Smooth muscle cell (in vitro differentiated cells): Measurements from ENCODE around the gene GRIN3A. TPM values are rescaled to one million over a fixed set of nuclear protein-coding genes. Genes with fewer than 3 reads are reported as not detected.

Experiments used
- DNase-seq: peaks from one replicate; lab custom pipeline; 2025; ENCODE audit not compliant: unreplicated experiment; lab: John Stamatoyannopoulos, UW
- H2AFZ ChIP-seq: fragments of 200-600 bp; sonication (generic); 2 replicates; pipeline ENCODE4 v1.6.0; 2016; ENCODE audit warnings: antibody characterized with exemption, low read depth, mild to moderate bottlenecking
- H3F3A ChIP-seq: fragments of 200-600 bp; sonication (generic); 2 replicates; pipeline ENCODE4 v1.6.0; 2017; ENCODE audit warnings: antibody characterized with exemption, low read depth
- H3K27ac ChIP-seq: fragments of 200-600 bp; sonication (generic); 2 replicates; pipeline ENCODE4 v1.5.1; 2016; ENCODE audit warnings: low read depth, mild to moderate bottlenecking
- H3K27me3 ChIP-seq: fragments of 200-600 bp; sonication (generic); 2 replicates; pipeline ENCODE4 v1.6.1; 2016; ENCODE audit warnings: low read depth, mild to moderate bottlenecking
- H3K36me3 ChIP-seq: fragments of 200-600 bp; sonication (generic); 2 replicates; pipeline ENCODE4 v1.5.1; 2016; ENCODE audit warnings: low read depth
- H3K4me1 ChIP-seq: fragments of 200-600 bp; sonication (generic); 2 replicates; pipeline ENCODE4 v1.5.1; 2016; ENCODE audit warnings: low read depth
- H3K4me2 ChIP-seq: fragments of 200-600 bp; sonication (generic); 2 replicates; pipeline ENCODE4 v1.6.0; 2016; ENCODE audit warnings: mild to moderate bottlenecking
- H3K4me3 ChIP-seq: fragments of 200-600 bp; sonication (generic); 2 replicates; pipeline ENCODE4 v1.5.1; 2016; ENCODE audit warnings: mild to moderate bottlenecking
- H3K79me2 ChIP-seq: fragments of 200-600 bp; sonication (generic); 2 replicates; pipeline ENCODE4 v1.6.0; 2016; ENCODE audit warnings: low read depth, mild to moderate bottlenecking
- H3K9ac ChIP-seq: fragments of 200-600 bp; sonication (generic); 2 replicates; pipeline ENCODE4 v1.6.0; 2016; ENCODE audit warnings: low read depth
- H3K9me3 ChIP-seq: fragments of 200-600 bp; sonication (generic); replicated peaks from 2 replicates; pipeline ENCODE4 v1.5.1; 2016; ENCODE audit warnings: low read depth
- H4K20me1 ChIP-seq: fragments of 200-600 bp; sonication (generic); 2 replicates; pipeline ENCODE4 v1.6.0; 2016; ENCODE audit warnings: low read depth
- WGBS: methylation state at CpG from one replicate; pipeline ENCODE4 v1.1.7; 2016; ENCODE audit warnings: low lambda C conversion rate; 5-methylcytosine and 5-hydroxymethylcytosine counted together
- polyA plus RNA-seq: library from polyadenylated mRNA; unstranded; fragments of >200 nt; fragmentation: Nextera tagmentation; extraction: Ambion mirVana; gene quantifications from 2 replicates; pipeline ENCODE4 v1.2.1, GENCODE V29; 2016
- total RNA-seq: library from RNA; depleted of rRNA; stranded (reverse); fragments of >200 nt; gene quantifications from 2 replicates; pipeline ENCODE4 v1.2.3, GENCODE V29; 2014
- TF ChIP-seq, protein P1 (sequence below): fragments of 200-600 bp; sonication (generic); IDR thresholded peaks from 2 replicates; pipeline ENCODE4 v1.5.1; 2017; ENCODE audit warnings: borderline replicate concordance, mild to moderate bottlenecking, antibody characterized with exemption; ENCODE audit not compliant: insufficient read depth, poor library complexity, severe bottlenecking

GRIN3A gene
- total and polyA plus RNA-seq, 2 experiments from 2014 or later, result 0.07 TPM; not detected in 1

DNA sequence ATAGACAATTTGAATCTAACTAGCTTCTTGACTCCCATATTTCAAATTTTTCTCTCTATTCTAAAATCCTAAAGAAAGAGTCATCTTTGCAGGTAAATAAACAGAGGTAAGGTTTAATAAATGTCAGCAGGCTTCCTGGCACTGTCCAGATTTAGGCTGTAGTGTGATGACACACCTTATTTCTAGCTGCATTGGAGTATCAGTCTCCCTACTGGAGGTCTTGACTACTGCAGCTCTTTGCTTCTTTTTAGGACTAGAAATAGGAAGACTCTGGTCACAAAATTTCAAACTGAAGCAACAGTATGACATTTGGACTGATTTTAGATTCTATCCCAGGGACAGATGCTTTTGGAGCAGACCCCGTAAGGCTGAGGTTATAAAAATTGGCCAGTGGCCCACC is 103.0 kb downstream of the GRIN3A start:
- H3F3A ChIP-seq, result no peaks in the 10 kb centered on the region
- H3K4me1 ChIP-seq, result no peaks in the 10 kb centered on the region
- 92% methylated on average over 1 of the region's 1 CpG for WGBS
- H3K36me3 ChIP-seq, result no peaks in the 10 kb centered on the region
- no peaks in the 10 kb centered on the region for H3K79me2 ChIP-seq
- H3K4me2 ChIP-seq, result no peak overlapping the region
- H3K27me3 ChIP-seq, result no peaks in the 10 kb centered on the region
- H2AFZ ChIP-seq, result no peak overlapping the region
- no peak overlapping the region for H3K4me3 ChIP-seq
- H3K9me3 ChIP-seq, result no peaks in the 10 kb centered on the region
- no peak for DNase-seq
- no peak overlapping the region for H3K9ac ChIP-seq
- H4K20me1 ChIP-seq, result no peaks in the 10 kb centered on the region
- TF ChIP-seq, protein P1, sequence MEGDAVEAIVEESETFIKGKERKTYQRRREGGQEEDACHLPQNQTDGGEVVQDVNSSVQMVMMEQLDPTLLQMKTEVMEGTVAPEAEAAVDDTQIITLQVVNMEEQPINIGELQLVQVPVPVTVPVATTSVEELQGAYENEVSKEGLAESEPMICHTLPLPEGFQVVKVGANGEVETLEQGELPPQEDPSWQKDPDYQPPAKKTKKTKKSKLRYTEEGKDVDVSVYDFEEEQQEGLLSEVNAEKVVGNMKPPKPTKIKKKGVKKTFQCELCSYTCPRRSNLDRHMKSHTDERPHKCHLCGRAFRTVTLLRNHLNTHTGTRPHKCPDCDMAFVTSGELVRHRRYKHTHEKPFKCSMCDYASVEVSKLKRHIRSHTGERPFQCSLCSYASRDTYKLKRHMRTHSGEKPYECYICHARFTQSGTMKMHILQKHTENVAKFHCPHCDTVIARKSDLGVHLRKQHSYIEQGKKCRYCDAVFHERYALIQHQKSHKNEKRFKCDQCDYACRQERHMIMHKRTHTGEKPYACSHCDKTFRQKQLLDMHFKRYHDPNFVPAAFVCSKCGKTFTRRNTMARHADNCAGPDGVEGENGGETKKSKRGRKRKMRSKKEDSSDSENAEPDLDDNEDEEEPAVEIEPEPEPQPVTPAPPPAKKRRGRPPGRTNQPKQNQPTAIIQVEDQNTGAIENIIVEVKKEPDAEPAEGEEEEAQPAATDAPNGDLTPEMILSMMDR, result no peak
- no peak overlapping the region for H3K27ac ChIP-seq

DNA sequence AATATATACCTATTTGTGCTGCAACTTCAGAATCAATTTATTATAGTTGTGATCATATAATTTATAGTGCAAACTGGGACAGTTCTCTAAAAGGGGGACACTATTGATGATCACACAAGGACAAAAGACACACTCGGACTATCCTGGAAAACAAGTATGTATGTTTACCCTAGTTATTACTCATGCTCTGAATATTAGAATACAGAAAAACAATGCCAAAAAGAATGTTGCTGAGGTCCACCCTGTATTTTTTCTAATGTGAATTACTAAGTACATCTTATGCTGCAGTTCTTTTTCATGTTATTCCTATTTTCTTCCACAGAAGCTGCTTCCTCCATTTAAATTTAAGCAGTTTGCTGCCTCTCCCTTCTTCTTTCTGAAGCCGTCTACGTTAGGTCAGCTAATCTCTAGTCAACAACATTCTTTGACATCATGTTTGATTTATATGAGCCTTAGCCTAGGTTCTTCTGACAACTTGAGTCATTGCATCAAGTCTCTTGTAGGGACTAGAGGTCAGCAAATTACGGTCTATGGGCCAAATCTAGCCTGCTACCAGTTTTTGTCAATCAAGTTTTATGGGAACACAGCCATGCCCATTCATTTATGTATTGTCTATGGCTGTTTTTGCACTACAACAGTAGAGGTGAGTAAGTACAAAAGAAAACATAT is 103.6 kb downstream of the GRIN3A start:
- Histone ChIP-seq H3F3A (no peaks in the 10 kb centered on the region), H3K4me1 (no peaks in the 10 kb centered on the region), H3K27me3 (no peaks in the 10 kb centered on the region), H3K9me3 (no peaks in the 10 kb centered on the region), H3K4me2 (no peak overlapping the region), H3K27ac (no peak overlapping the region), H4K20me1 (no peaks in the 10 kb centered on the region), H2AFZ (no peak overlapping the region), H3K9ac (no peak overlapping the region), H3K79me2 (no peaks in the 10 kb centered on the region), H3K4me3 (no peak overlapping the region), H3K36me3 (no peaks in the 10 kb centered on the region)
- WGBS, result 70% methylated on average over 4 of the region's 4 CpGs
- DNase-seq, result no peak
- TF ChIP-seq, protein P1, result no peak

DNA sequence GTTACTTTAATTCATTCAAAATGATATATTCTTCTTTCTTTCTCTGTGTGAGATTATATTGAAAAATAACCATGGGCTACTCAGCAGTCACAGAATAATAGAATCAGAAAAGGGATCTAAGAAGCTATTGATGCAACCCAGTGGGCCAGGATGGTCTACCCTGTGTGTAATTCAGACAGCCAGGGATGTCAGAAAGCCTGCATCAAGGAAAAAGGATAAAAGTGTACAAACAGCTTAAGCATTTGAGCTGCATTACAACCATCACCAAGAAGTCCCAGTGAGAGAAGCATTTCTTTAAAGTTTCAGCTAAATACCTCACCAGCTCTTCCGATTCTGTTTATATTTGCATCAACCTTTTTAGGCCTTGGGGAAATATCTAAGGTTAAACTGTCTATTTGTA is 105.8 kb downstream of the GRIN3A start:
- H3K27me3 ChIP-seq, result no peaks in the 10 kb centered on the region
- H3K4me2 ChIP-seq, result no peak overlapping the region
- H3K36me3 ChIP-seq, result no peaks in the 10 kb centered on the region
- no peaks in the 10 kb centered on the region for H3F3A ChIP-seq
- TF ChIP-seq, protein P1, result no peak
- 87% methylated on average over 1 of the region's 1 CpG for WGBS
- no peaks in the 10 kb centered on the region for H3K79me2 ChIP-seq
- H3K9ac ChIP-seq, result no peak overlapping the region
- no peaks in the 10 kb centered on the region for H4K20me1 ChIP-seq
- no peak overlapping the region for H3K27ac ChIP-seq
- no peak overlapping the region for H2AFZ ChIP-seq
- no peak overlapping the region for H3K4me3 ChIP-seq
- no peaks in the 10 kb centered on the region for H3K9me3 ChIP-seq
- H3K4me1 ChIP-seq, result no peaks in the 10 kb centered on the region
- DNase-seq, result no peak

DNA sequence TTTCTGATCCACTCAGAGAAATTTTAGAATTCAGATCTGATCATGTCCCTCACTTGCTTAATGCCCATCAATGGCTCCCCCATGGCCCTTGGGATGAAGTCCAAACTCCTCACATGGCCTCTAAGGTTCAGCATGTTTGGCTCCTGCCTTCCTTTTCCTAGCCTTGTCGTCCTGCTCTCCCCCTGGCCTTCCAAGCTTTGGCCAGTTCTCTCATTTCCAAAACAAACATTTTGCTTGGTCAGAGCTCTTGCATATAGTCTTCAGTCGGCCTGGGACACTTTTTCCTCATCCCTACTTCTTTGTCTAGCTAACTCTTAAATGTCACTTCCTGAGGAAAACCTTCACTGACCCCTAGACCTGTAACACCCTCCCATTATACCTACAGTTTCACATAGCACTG is 106.6 kb downstream of the GRIN3A start:
- Histone ChIP-seq H4K20me1 (no peaks in the 10 kb centered on the region), H3F3A (no peaks in the 10 kb centered on the region), H2AFZ (no peak overlapping the region), H3K4me3 (no peak overlapping the region), H3K27ac (no peak overlapping the region), H3K9me3 (no peaks in the 10 kb centered on the region), H3K9ac (no peak overlapping the region), H3K27me3 (no peaks in the 10 kb centered on the region), H3K4me2 (no peak overlapping the region), H3K36me3 (no peaks in the 10 kb centered on the region), H3K79me2 (no peaks in the 10 kb centered on the region), H3K4me1 (no peaks in the 10 kb centered on the region)
- DNase-seq, result no peak
- TF ChIP-seq, protein P1, result no peak
- 68% methylated on average over 2 of the region's 2 CpGs for WGBS
